ENCODE data around the gene ZNF45. TPM values are rescaled to one million over a fixed set of nuclear protein-coding genes. Genes with fewer than 3 reads are reported as not detected.

Gene ZNF45
- polyA plus RNA-seq, 1 of the 3 experiments (the other 2 are of a cell fraction): 9.7 TPM

- Histone ChIP-seq H2AFZ (ENCODE audit: low read depth) (no peak overlapping the region), H3K4me1 (ENCODE audit: control insufficient read depth in 1 of 2, insufficient read depth in 2 of 2, low read depth in 1 of 2, low read length in 1 of 2) (no peaks in the 10 kb centered on the region), H3K4me2 (no peak overlapping the region), H3K79me2 (ENCODE audit: insufficient read depth) (peaks cover 6% of the 10 kb centered on the region; the same call in 1 of the 2 replicates), H3K4me3 (ENCODE audit: low read depth in 2 of 2, low read length in 1 of 2) (no peak overlapping the region), H3F3A (replicated peaks; ENCODE audit: insufficient read depth) (no peaks in the 10 kb centered on the region), H3K9me3 (peaks cover 4% of the 10 kb centered on the region; the same call in 1 of the 2 replicates), H3K9me2 (no peaks in the 10 kb centered on the region), H3K27ac (ENCODE audit: low read depth in 2 of 2, low read length in 1 of 2) (no peak overlapping the region), H4K20me1 (ENCODE audit: insufficient read depth) (no peaks in the 10 kb centered on the region), H3K27me3 (ENCODE audit: insufficient read depth) (no peaks in the 10 kb centered on the region), H3K36me3 (replicated peaks in 1 of 2; ENCODE audit: control insufficient read depth in 1 of 2, insufficient read depth in 2 of 2, low read length in 1 of 2) (peaks cover 4 to 13% of the 10 kb centered on the region in 2 experiments), H3K9ac (no peak overlapping the region)
- ChIA-PET POLR2A (no interaction called here), CTCF (no interaction called here)
- no peak for DNase-seq
- 77% methylated on average over 3 of the region's 3 CpGs for WGBS (ENCODE audit: low lambda C conversion rate)
- TF ChIP-seq CTCF (IDR thresholded peaks at IDR 0.05): no peak
- TF ChIP-seq ELF1 (IDR thresholded peaks at IDR 0.05): no peak
- no peak for TF ChIP-seq TEAD4 (IDR thresholded peaks at IDR 0.05; ENCODE audit: borderline replicate concordance, insufficient read depth)
- no peak for TF ChIP-seq USF1 (IDR thresholded peaks at IDR 0.05; ENCODE audit: borderline replicate concordance, low read depth)
- TF ChIP-seq MXI1 (IDR thresholded peaks at IDR 0.05; ENCODE audit: low read depth, low read length): no peak
Observed at GRCh38 chr19:43956827-43957226, 21.7 kb upstream of the ZNF45 start.

GRCh38 chr19:43950834-43951645 lies 16.0 kb upstream of the ZNF45 start, which contains the start of gene ZNF221:
ZNF221 (plus strand) TSS chr19:43951228; CDS start chr19:43962727, 11,499 bp downstream.
- Histone ChIP-seq H3K27me3 (ENCODE audit: insufficient read depth) (no peaks in the 10 kb centered on the region), H3K27ac (ENCODE audit: low read depth in 2 of 2, low read length in 1 of 2) (peak within 1 kb of the TSS; percentile 30 to 85; a peak in 3 of 4 replicates), H3K9me2 (no peaks in the 10 kb centered on the region), H3K9me3 (peaks cover 6% of the 10 kb centered on the region; the same call in 1 of the 2 replicates), H3K79me2 (ENCODE audit: insufficient read depth) (peaks cover 6% of the 10 kb centered on the region; the same call in 1 of the 2 replicates), H2AFZ (ENCODE audit: low read depth) (peak within 1 kb of the TSS; percentile 97), H4K20me1 (ENCODE audit: insufficient read depth) (no peaks in the 10 kb centered on the region), H3K36me3 (replicated peaks in 1 of 2; ENCODE audit: control insufficient read depth in 1 of 2, insufficient read depth in 2 of 2, low read length in 1 of 2) (peaks cover 4 to 7% of the 10 kb centered on the region in 2 experiments), H3F3A (replicated peaks; ENCODE audit: insufficient read depth) (no peaks in the 10 kb centered on the region), H3K4me2 (peak within 1 kb of the TSS; percentile 87), H3K9ac (peak within 1 kb of the TSS; percentile 77), H3K4me3 (ENCODE audit: low read depth in 2 of 2, low read length in 1 of 2) (peak within 1 kb of the TSS; percentile 89 to 93), H3K4me1 (ENCODE audit: control insufficient read depth in 1 of 2, insufficient read depth in 2 of 2, low read depth in 1 of 2, low read length in 1 of 2) (no peaks in the 10 kb centered on the region)
- POLR2A ChIA-PET: interaction anchor here (0.6 to 1.5 kb wide), 5 partner anchors 16 to 49 kb away, joined by 3 to 33 read pairs (median 4); partner anchors contain the start of gene ZNF45
- CTCF ChIA-PET: interaction anchor here (0.7 to 0.9 kb wide), 3 partner anchors 9 to 16 kb away, joined by 3 read pairs; partner anchors contain the start of gene ZNF45
- DNase-seq: peak; percentile 87
- 2% methylated on average over 37 of the region's 40 CpGs for WGBS (ENCODE audit: low lambda C conversion rate)
- TF ChIP-seq GATA2 (CRISPR knock-in tag; IDR thresholded peaks at IDR 0.05): no peak
- TF ChIP-seq PBX3 (IDR thresholded peaks at IDR 0.05): no peak
- TF ChIP-seq EZH2phosphoT487 (IDR thresholded peaks at IDR 0.05; ENCODE audit: borderline replicate concordance, low read depth): no peak
- no peak for TF ChIP-seq JUND (IDR thresholded peaks at IDR 0.05)
- no peak for TF ChIP-seq FOSL2 (IDR thresholded peaks at IDR 0.05; ENCODE audit: borderline replicate concordance, low read depth)
- TF ChIP-seq CHD2 (IDR thresholded peaks at IDR 0.05; ENCODE audit: low read length, partially characterized antibody): peak; percentile 91
- no peak; the same call in 1 of the 2 replicates for TF ChIP-seq TCF12 (IDR thresholded peaks at IDR 0.05)
- TF ChIP-seq USF1 (IDR thresholded peaks at IDR 0.05; ENCODE audit: borderline replicate concordance, low read depth): peak; percentile 77
- no peak; the same call in 1 of the 2 replicates for TF ChIP-seq FOXM1 (IDR thresholded peaks at IDR 0.05; ENCODE audit: low read depth)
- TF ChIP-seq EP300 (IDR thresholded peaks at IDR 0.05; ENCODE audit: borderline replicate concordance in 1 of 2, low read depth in 1 of 2, low read length in 1 of 2): no peak
- no peak for TF ChIP-seq MEF2A (IDR thresholded peaks at IDR 0.05; ENCODE audit: borderline replicate concordance, low read depth)
- peak; percentile 92 for TF ChIP-seq GABPA (IDR thresholded peaks at IDR 0.05; ENCODE audit: low read depth)
- peak; percentile 71; the same call in 1 of the 2 replicates for TF ChIP-seq SIN3A (IDR thresholded peaks at IDR 0.05; ENCODE audit: borderline replicate concordance, low read depth, low read length)
- no peak for TF ChIP-seq REST (IDR thresholded peaks at IDR 0.05; ENCODE audit: low read depth, low read length)

Data from SK-N-SH (cell line).